ENCODE results near the gene FABP2. TPM values are rescaled to one million over a fixed set of nuclear protein-coding genes. Genes with fewer than 3 reads are reported as not detected.
A peak's percentile ranks its signal among the peaks of the same experiment; 100 is the strongest.
"Not testable (repeated sequence)": the region's sequence is repeated elsewhere in the genome, so short reads cannot be mapped to it uniquely, and the experiment has no call there.

FABP2 gene
- polyA plus RNA-seq, 6 donors from 2014 or later: not detected

DNA sequence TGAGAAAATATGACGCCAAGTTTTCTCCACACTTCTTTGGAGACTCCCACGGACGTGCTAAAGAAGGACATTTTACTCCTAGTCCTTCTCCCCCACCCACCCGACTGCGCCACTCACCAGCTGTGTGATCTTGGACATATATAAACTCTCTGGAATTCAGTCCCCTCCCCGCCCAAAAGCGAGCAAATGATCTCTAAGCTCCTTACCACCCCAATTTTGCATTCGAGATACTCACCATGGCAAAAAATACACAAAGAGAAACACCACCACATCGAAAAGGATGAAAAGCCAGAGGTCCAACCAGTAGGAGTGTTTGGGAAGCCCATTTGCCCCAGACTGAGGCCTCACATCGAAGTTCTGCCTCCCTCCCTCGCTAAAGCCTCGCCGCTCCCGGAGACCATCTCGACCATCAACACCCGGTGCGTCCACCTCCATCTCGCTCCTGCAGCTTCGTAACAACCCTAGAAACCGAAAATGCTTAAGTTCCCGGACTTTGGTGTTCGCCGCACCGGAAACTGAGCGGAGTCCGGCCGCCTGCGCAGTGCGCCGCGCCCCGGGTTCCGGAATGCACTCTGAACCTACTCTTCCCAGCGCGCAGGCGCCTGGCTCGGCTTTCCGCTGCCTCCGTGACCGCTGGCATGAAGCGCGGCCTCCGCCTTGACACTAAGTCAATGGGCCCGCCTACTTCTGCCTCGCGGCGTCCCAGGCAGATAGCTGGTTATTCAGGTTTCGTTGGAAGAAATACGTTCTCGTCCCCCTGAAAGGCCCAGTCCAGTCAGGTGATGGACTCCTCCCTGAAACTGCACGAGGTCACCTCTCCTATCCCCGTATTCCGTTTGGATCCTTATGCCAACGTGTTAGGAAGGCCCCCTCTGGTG is 21.6 kb downstream of the FABP2 start:
- peaks cover 0 to 5% (median 0%) of the 10 kb centered on the region in 3 donors for H3K27me3 Mint-ChIP-seq
- DNase-seq (peak; percentile 91), ATAC-seq (ENCODE audit: low read depth in 2 of 2) (peak; percentile 90 to 91)
- H3K4me1 Mint-ChIP-seq: peaks cover 24 to 41% (median 38%) of the 10 kb centered on the region in 3 donors
- H3K4me3 Mint-ChIP-seq: peak overlapping the region; percentile 96 to 100 (median 99)
- H3K36me3 Mint-ChIP-seq: peaks cover 13 to 18% of the 10 kb centered on the region in 2 donors
- peaks cover 0 to 3% (median 0%) of the 10 kb centered on the region in 7 donors for H3K9me3 Mint-ChIP-seq
- peak overlapping the region; percentile 95 to 100 (median 98) for H3K27ac Mint-ChIP-seq

GRCh38 chr4:119299741-119300100 is 22.2 kb downstream of the FABP2 start:
- peak; percentile 19 to 29 for ATAC-seq (ENCODE audit: low read depth in 2 of 2)
- H3K4me1 Mint-ChIP-seq: peaks cover 24 to 41% (median 38%) of the 10 kb centered on the region in 3 donors
- peak overlapping the region; percentile 95 to 100 (median 98) for H3K27ac Mint-ChIP-seq
- peaks cover 0 to 3% (median 0%) of the 10 kb centered on the region in 7 donors for H3K9me3 Mint-ChIP-seq
- peak; percentile 12 for DNase-seq
- peak overlapping the region; percentile 96 to 100 (median 99) for H3K4me3 Mint-ChIP-seq
- H3K27me3 Mint-ChIP-seq: peaks cover 0 to 5% (median 0%) of the 10 kb centered on the region in 3 donors
- peaks cover 13 to 18% of the 10 kb centered on the region in 2 donors for H3K36me3 Mint-ChIP-seq

DNA sequence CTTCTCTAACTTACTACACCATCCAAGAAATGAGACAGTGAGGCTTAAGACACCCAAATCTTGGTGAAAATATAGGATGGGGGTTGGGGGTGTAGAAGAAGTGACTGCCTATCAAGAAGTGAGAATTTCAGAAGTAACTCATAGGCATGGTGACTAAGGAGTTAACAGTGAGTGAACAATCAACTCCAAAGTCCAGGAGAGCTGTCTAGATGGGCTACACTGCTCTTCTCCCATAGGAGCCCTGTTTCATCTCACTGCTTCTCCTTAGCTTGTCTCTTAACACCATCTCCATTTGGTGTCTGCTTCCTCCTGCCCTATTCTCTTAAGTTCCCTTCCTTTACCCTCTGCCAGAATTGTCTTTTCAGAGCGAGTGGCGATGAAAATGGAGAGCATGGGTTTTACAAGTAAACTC is 22.7 kb downstream of the FABP2 start:
- DNase-seq: peak; percentile 11
- Mint-ChIP-seq H3K27me3 (peaks cover 0 to 5% (median 0%) of the 10 kb centered on the region in 3 donors), H3K4me1 (peaks cover 24 to 41% (median 38%) of the 10 kb centered on the region in 3 donors), H3K9me3 (peaks cover 0 to 3% (median 0%) of the 10 kb centered on the region in 7 donors), H3K4me3 (peak overlapping the region; percentile 96 to 100 (median 99)), H3K36me3 (peaks cover 13 to 18% of the 10 kb centered on the region in 2 donors), H3K27ac (peak overlapping the region; percentile 88 to 99 (median 98))
- no peak for ATAC-seq (ENCODE audit: low read depth in 2 of 2)

DNA sequence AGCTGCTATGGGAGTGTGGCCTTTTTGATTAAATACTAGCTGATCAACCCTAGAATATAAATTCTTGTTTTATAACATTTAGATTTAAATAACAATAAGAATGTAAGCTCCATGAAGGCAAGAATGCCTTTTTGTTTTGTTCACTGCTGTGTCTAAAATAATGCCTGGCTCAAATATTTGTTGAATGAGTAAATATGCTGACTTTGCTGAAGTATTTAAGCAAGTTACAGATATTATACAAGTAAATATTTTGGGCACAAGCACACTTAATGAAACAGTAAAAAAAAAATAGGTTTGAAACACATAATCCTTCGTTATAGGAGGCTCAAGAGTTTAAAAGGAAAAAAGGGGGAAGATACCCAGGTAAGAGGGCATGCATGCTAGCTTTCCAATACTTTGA is 24.1 kb downstream of the FABP2 start:
- peak overlapping the region in 1 of 8 donors; percentile 97 for H3K4me3 Mint-ChIP-seq
- no peak for ATAC-seq (ENCODE audit: low read depth in 2 of 2)

DNA sequence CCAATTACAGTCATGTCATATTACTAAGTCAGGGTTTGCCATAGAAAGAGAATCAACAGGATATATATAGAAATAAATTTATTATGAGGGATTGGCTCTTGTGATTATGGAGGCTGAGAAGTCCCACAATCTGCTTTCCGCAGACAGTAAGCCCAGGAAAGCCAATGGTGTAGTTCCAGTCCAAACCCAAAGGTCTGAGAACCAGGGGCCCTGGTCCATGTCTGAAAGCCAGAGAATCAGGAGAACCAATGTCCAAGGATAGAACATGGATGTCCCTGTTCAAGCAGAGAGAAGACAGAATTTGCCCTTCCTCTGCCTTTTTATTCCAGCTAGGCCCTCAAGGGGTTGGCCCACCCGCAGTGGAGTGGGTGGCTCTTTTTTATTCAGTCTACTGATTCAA is 25.6 kb downstream of the FABP2 start:
- Mint-ChIP-seq H3K27me3 (no peaks in the 10 kb centered on the region), H3K4me3 (peak overlapping the region in 1 of 8 donors; percentile 32), H3K36me3 (peaks cover 13 to 25% of the 10 kb centered on the region in 2 donors), H3K9me3 (no peaks in the 10 kb centered on the region), H3K4me1 (peaks cover 19 to 39% (median 38%) of the 10 kb centered on the region in 3 donors), H3K27ac (peak overlapping the region in 3 of 6 donors; percentile 49 to 70 (median 59))
- DNase-seq (no peak), ATAC-seq (ENCODE audit: low read depth in 2 of 2) (no peak)

More for the DNA sequence above, 24.1 kb downstream of the FABP2 start:
- H3K27ac Mint-ChIP-seq: peak overlapping the region in 3 of 6 donors; percentile 7 to 42 (median 15)
- no peak for DNase-seq
- H3K4me1 Mint-ChIP-seq: peaks cover 19 to 41% (median 38%) of the 10 kb centered on the region in 3 donors
- peaks cover 13 to 19% of the 10 kb centered on the region in 2 donors for H3K36me3 Mint-ChIP-seq
- H3K9me3 Mint-ChIP-seq: no peaks in the 10 kb centered on the region
- no peaks in the 10 kb centered on the region for H3K27me3 Mint-ChIP-seq

DNA sequence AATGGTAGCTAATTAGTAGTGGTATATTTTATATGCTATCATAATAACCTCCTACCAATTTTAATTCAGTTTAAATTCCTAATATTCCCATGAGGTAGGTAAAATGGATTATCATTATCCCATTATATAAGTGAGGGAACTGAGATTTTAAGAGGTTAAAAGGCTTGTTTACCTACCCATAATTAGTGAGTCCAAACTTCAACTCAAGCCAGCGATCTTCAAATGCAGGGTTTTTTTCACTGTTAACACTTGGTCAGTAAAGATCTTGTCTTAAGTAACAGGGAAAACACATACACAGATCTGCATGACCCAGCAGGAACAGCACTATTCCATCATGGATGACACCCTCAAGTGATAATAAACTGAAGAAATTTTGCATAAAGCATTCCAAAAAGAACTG is 31.3 kb downstream of the FABP2 start:
- no peaks in the 10 kb centered on the region for H3K9me3 Mint-ChIP-seq
- no peak for DNase-seq
- no peaks in the 10 kb centered on the region for H3K27me3 Mint-ChIP-seq
- H3K4me1 Mint-ChIP-seq: no peaks in the 10 kb centered on the region
- H3K36me3 Mint-ChIP-seq: peaks cover 0 to 8% of the 10 kb centered on the region in 2 donors
- no peak overlapping the region for H3K4me3 Mint-ChIP-seq
- no peak for ATAC-seq (ENCODE audit: low read depth in 2 of 2)
- H3K27ac Mint-ChIP-seq: no peak overlapping the region

DNA sequence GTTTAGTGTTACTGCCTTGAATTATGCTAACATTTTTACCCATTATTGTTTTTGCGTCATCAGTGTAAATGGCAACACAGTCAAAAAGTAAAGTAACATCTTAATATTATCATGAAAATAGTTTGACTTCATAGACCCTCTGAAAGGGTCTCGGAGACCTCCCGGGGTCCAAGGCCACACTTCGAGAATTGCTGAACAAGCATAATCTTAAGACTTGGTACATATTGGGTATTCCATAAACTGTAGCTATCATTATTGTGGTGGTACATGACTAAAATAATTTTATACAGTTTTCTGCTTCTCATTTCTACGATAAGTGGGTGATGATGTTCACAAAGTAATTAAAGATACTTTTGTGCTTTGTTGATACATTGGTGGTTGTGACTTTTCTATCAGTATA is 32.6 kb downstream of the FABP2 start:
- Mint-ChIP-seq H3K27ac (no peak overlapping the region), H3K27me3 (no peaks in the 10 kb centered on the region), H3K4me1 (peaks cover 4 to 6% (median 5%) of the 10 kb centered on the region in 3 donors), H3K4me3 (no peak overlapping the region), H3K9me3 (no peaks in the 10 kb centered on the region), H3K36me3 (peaks cover 0 to 8% of the 10 kb centered on the region in 2 donors)
- no peak for DNase-seq
- ATAC-seq (ENCODE audit: low read depth in 2 of 2): no peak

DNA sequence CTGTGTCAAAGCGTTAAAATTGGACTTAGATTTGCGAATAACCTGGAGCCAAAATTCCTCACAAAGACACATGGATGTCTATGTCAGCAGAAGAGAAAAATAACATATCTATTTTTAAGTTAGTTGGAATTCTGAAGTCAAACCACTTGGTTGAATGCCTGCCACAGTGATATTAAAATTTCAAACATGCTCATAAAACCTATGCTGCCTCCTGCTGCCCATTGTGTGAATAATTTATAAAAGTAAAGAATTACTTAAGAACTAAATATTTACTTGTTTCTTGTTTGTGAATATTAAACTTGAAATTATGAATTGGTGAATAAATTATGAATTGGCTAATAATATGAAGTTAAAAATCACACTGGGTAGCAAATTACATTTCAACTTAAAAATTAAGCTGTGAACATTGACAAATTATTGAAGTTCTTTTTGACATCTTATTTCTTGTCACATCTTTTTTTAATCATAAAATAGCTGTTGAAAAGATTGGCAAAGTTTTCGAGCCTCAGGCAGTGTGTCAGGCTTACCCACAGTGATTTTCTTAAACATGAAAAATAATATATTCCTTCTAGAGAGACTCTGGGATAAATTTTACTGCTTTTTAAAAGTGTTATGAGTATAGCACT is 35.4 kb downstream of the FABP2 start:
- Mint-ChIP-seq H3K4me3 (no peak overlapping the region), H3K9me3 (no peaks in the 10 kb centered on the region), H3K27ac (no peak overlapping the region), H3K36me3 (no peaks in the 10 kb centered on the region), H3K27me3 (no peaks in the 10 kb centered on the region), H3K4me1 (peaks cover 4 to 11% (median 6%) of the 10 kb centered on the region in 3 donors)
- no peak for ATAC-seq (ENCODE audit: low read depth in 2 of 2)
- peak; percentile 10 for DNase-seq

DNA sequence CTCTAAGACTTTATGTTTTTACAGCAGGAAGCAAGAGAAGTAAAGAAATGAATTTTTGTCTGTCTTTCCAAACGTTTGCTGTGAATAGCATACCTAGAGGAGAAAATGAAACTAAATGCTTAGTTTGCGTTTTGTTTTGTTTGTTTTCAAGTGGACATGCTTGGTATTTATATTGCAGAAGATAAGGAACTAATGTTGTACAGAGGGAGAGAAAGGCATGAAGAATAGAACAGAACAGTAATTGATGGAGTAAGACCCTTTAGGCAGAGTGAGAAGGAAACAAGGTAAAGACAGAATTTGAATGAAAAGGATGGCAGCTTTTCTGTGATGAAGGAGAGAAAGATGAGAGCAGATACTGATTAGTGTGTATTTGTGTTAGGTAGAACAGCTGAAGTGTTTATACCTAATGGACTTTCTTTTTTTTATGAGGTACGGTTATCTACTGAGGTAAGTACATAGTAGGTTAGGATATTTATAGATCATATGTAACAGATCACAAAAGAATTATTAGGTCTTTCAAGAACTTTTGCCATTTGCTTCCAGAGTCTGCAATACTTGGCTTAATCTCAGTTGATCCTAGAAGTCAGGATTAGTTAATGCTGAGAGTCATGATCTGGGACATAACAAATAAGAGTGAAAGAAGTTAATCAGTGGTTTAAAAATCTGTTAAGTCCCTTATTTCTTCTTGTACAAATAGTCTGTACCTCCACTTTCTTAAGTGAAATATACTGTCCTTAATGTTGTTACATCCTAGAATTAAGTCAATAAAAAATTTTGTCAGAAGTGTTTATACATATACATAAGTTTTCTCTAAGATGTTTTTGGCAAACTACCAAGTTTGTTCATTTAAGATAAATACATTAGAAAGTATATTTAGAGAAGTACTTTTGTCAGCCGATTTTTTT is 36.8 kb downstream of the FABP2 start:
- H3K4me3 Mint-ChIP-seq: peak overlapping the region in 1 of 8 donors; percentile 2
- no peaks in the 10 kb centered on the region for H3K27me3 Mint-ChIP-seq
- ATAC-seq (ENCODE audit: low read depth in 2 of 2) (peak in 1 of 2 donors; percentile 35), DNase-seq (no peak)
- peaks cover 4 to 14% (median 6%) of the 10 kb centered on the region in 3 donors for H3K4me1 Mint-ChIP-seq
- H3K27ac Mint-ChIP-seq: peak overlapping the region in 3 of 6 donors; percentile 12 to 51 (median 36)
- H3K9me3 Mint-ChIP-seq: no peaks in the 10 kb centered on the region
- H3K36me3 Mint-ChIP-seq: peaks cover 2 to 6% of the 10 kb centered on the region in 2 donors

DNA sequence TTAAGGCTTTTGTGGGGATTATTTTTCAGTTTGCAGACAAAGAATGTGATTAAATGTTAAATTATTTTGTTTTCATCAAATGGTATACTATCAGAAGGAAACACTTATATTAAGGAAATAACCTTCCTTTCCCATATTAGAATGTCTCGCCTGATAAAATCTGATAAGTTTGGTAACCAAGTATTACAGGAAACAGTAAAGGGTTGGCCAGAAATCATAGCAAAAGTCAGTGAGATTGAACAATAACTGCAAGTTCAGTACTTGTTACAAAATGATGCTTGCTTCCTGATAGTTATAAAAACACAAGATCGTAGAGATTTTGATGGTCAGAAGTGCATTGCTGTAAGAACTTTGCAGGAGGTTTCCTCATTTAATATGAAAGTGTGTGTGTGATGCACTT is 40.5 kb downstream of the FABP2 start:
- Mint-ChIP-seq H3K27me3 (no peaks in the 10 kb centered on the region), H3K4me3 (no peak overlapping the region), H3K27ac (no peak overlapping the region), H3K9me3 (peaks cover 0 to 3% (median 0%) of the 10 kb centered on the region in 7 donors), H3K4me1 (peaks cover 4 to 17% (median 6%) of the 10 kb centered on the region in 3 donors), H3K36me3 (peaks cover 6 to 10% of the 10 kb centered on the region in 2 donors)
- ATAC-seq (ENCODE audit: low read depth in 2 of 2) (no peak), DNase-seq (no peak)

DNA sequence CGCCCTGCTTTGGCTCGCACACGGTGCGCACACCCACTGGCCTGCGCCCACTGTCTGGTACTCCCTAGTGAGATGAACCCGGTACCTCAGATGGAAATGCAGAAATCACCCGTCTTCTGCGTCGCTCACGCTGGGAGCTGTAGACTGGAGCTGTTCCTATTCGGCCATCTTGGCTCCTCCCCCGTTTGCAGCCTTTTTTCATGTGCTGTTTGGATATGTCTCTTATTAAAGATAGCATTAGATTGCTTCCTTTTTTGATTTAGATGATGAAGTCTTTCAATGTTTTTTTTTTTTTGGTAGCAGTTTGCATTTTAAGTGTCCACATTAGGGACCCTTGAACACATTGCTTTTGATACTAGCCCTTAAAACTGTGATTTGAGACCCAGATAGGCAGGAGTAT is 42.0 kb downstream of the FABP2 start:
- not testable (repeated sequence) for H3K4me3 Mint-ChIP-seq; H3K27me3 Mint-ChIP-seq; ATAC-seq (ENCODE audit: low read depth in 2 of 2); DNase-seq; H3K27ac Mint-ChIP-seq; H3K9me3 Mint-ChIP-seq
- Mint-ChIP-seq H3K36me3 (peaks cover 6 to 10% of the 10 kb centered on the region in 2 donors), H3K4me1 (peaks cover 3 to 16% (median 3%) of the 10 kb centered on the region in 3 donors)

- not testable (repeated sequence) for H3K9me3 Mint-ChIP-seq; ATAC-seq (ENCODE audit: low read depth in 2 of 2); H3K27me3 Mint-ChIP-seq; H3K4me3 Mint-ChIP-seq; H3K27ac Mint-ChIP-seq; DNase-seq
- Mint-ChIP-seq H3K36me3 (peaks cover 6 to 10% of the 10 kb centered on the region in 2 donors), H3K4me1 (peaks cover 0 to 13% (median 0%) of the 10 kb centered on the region in 3 donors)
Measured at GRCh38 chr4:119279541-119279940, 42.4 kb downstream of the FABP2 start.

Measured in naive B cell (primary cell).